GM18870 (cell line): ENCODE measurements around the gene UBE2L6.
"Not testable (repeated sequence)": the region's sequence is repeated elsewhere in the genome, so short reads cannot be mapped to it uniquely, and the experiment has no call there.

ENCODE experiments used
- ATAC-seq: cut with Tn5 transposase; IDR thresholded peaks from one replicate; pipeline ENCODE4 v1.9.1; 2021; ENCODE audit warnings: moderate library complexity; ENCODE audit not compliant: unreplicated experiment

The UBE2L6 gene

DNA sequence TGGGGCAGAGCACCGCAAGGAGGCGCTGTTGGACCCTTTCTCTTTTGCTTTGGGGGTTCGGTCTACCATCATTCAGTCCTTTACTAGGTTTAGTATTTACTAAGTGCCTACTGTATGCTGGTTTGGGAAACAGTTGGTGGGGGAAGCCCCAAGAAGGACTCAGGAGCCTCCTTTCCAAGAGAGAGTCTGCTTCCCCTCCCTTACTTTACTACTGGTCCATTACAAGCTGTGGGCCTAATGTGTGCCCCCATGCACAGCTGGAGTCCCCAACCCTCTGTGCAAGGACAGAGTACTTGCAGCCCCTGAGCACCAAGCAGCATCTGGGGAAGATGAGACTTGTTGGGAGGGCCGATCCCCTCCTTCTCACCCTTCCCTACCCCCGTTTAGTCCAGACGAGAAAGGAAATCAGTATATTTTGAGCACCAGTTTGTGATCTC, 876 bp upstream of the UBE2L6 start:
- ATAC-seq, result peak; percentile 68

DNA sequence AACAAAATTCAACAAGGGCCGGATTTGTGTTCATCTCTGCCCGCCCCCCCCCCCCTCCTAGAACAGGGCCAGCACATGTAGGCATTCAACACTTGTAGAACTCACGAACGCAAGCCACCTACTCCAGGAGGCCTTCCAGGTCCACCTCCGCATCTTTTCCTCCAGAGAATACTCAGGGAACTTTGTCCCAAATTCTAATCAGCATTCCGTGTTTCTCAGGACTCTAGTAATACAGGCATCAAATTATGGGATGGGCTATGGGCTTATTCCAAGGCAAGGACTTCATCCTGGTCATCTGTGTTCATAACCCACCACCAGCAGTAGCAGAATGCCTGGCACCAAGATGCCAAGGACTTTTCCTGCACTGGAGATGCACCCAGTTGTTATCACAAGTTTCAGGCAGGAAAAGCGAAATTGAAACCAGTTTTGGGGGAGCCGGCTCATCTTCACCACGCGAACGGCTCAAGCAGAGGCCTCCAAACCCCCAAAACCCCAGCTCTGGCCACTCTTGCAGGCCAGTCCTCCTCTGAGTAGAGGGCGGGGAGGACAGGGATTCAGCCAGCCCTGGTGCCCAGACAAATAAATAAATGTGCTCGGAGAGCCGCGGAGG, 462 bp downstream of the UBE2L6 start:
- no peak for ATAC-seq

GRCh38 chr11:57566005-57566904, 1.2 kb downstream of the UBE2L6 start:
- ATAC-seq, result peak; percentile 76

GRCh38 chr11:57562596-57562995, 4.9 kb downstream of the UBE2L6 start:
- no peak for ATAC-seq

- no peak for ATAC-seq
Measured at GRCh38 chr11:57560146-57560545, 7.3 kb downstream of the UBE2L6 start.

DNA sequence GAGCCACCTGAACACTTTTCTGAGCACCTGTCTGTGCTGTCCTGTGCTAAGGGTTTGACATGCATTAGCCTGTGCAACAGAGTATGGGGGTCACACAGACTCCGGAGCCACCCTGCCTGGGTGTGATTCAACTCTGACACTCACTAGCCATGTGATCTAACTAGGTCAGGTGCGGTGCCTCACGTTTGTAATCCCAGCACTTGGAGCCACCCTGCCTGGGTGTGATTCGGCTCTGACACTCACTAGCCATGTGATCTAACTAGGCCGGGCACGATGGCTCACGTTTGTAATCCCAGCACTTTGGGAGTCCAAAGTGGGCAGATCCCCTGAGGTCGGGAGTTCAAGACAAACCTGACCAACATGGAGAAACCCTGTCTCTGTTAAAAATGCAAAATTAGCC, 11.4 kb downstream of the UBE2L6 start:
- no peak for ATAC-seq

DNA sequence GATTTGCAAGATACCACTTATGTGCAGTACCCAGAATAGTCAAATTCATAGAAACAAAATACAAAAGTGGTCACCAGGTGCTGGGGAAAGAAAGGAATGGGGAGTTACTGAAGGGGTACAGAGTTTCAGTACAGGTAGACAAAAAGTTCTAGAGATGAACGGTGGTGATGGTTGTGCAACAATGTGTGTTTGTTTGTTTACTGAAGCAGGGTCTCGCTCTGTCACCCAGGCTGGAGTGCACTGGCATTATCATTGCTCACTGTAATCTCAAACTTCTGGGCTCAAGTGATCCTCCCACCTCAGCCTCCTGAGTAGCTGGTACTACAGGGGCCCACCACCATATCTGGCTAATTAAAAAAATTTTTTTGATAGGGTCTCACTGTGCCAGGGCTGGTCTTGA, 12.1 kb downstream of the UBE2L6 start:
- ATAC-seq, result no peak

DNA sequence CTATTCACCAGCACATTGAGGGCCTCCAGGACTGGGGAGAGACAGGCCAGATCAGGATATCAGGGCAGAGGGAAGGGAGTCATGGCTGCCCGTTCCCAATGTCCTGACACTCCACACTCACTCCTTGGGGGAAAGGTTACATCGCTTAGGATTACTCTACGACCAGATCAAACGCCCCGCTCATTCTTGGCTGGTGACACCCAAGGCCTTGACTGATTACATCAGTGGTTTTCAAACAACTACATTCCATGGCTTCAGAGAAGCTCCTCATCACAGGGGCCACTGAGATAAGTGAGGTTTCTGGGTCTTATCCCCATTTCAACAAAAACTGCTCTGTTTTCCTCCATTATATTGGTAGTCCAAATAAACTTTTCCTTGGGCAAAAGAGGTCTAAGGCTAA, 15.0 kb downstream of the UBE2L6 start:
- ATAC-seq, result no peak

GRCh38 chr11:57551941-57552340, 15.5 kb downstream of the UBE2L6 start:
- ATAC-seq, result no peak

GRCh38 chr11:57549983-57550382, 17.5 kb downstream of the UBE2L6 start:
- no peak for ATAC-seq

DNA sequence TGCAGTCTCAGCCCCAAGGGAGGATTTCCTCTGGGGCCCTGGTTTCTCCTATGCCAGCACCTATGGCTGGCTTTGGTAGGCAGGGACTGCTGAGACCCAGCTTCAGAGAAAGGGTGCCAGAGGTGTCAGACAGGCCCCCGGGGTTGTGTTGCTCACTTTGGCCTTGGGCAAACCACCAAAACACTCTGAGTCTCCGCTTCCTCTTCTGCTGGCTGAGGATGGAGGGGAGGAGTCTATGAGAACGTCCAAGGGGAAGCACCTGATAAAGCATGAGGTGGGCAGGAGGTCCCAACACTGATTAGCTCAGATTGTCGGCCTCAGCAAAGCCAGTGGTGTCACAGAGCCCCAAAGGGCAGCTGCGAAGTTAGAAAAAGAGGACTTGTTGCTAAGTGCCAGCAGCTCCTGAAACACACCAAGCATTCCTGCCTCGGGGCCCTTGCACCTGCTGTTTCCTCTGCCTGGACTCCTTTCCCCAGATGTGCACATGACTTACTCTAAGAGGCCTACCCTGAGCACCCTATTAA, 19.6 kb downstream of the UBE2L6 start:
- ATAC-seq, result peak; percentile 86

GRCh38 chr11:57546869-57547475, 20.5 kb downstream of the UBE2L6 start:
- peak; percentile 35 for ATAC-seq

- no peak for ATAC-seq
Measured at GRCh38 chr11:57546451-57546850, 21.0 kb downstream of the UBE2L6 start.

GRCh38 chr11:57545883-57546282, 21.6 kb downstream of the UBE2L6 start:
- ATAC-seq, result no peak

DNA sequence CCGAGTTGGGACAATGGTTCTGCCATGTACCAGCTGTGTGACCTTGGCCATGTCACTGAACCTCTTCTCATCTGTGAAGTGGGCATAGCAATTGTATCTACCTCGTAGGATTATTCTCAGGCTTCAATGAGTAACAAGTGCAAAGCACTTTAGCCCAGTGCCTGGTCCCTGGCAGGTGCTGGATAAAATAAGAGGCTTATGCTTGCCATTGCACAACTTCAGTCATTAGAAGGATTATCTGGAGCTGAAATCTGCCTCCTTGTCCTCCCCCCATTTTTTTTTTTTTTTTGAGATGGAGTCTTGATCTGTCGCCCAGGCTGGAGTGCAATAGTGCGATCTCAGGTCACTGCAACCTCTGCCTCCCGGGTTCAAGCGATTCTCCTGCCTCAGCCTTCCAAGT, 22.9 kb downstream of the UBE2L6 start:
- ATAC-seq, result no peak

- ATAC-seq, result no peak
Measured at GRCh38 chr11:57543593-57543992, 23.9 kb downstream of the UBE2L6 start.

- no peak for ATAC-seq
Measured at GRCh38 chr11:57542582-57542981, 24.9 kb downstream of the UBE2L6 start.

- no peak for ATAC-seq
Measured at GRCh38 chr11:57541169-57541568, 26.3 kb downstream of the UBE2L6 start.

DNA sequence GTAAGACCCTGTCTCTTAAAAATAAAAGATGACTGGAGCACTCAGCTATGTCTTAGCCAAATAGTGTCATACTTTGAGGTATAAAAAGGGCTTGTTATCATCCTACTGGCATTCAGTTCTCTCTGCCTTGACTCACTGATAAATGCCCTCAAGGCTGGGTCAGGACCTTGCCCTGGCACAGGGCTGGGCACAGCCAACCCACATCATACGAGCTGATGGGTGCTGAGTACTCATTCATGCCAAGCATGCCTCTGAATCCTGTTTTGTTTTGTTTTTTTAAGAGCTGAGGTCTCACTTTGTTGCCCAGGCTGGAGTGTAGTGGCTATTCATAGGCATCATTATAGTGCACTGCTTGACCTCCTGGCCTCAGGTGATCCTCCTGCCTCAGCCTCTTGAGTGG, 28.1 kb downstream of the UBE2L6 start:
- no peak for ATAC-seq

DNA sequence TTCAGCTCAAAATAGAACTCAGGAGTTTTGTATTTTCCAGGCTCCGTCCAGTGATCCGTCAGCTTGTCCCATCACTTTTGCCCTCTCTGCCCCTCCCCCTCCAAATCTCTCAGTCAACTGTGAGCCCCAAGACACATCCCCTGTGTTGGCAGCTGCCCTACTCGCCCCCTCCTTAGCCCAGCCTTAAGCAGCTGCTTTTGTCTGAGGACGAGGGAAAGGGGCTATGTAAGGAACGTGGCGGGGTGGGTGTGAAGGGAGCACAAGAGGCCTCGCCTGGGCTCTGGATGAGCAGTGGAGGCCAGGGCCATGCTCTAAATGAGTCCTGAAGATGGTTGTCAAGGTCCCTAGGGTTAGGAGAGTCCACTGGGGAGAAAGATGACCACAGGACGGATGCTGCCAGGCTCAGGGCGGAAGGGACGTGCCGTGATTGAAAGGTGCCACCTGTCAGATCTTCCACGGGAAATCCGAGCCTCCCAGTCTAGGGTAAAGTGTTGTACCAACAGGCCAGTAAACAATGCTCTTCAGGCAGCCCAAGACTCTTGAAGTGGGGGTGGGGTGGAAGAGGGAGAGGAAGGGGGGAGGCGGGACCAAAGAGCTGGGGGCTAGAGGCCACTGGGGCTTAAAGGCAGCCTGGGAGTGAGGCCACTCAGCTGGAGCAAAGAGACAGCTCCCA, 30.4 kb downstream of the UBE2L6 start, which contains the start of gene SMTNL1:
Gene SMTNL1 (plus strand): TSS at position 649 of the 673 bp plus-strand sequence. CDS start 5,048 bp downstream, outside the sequence.
- ATAC-seq, result no peak

DNA sequence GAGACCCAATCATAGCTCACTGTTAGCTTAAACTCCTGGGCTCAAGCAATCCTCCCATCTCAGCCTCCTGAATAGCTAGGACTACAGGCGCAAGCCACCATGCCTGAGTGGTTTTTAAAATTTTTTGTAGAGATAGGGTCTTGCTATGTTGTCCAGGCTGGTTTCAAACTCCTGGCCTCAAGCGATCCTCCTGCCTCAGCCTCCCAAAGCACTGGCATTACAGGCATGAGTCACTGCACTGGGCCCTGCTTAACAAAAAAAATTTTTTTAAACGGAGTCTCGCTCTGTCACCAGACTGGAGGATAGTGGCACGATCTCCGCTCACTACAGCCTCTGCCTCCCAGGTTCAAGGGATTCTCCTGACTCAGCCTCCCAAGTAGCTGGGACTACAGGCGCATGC, 33.0 kb downstream of the UBE2L6 start:
- ATAC-seq, result not testable (repeated sequence)
